Kidney epithelial cell (primary cell): ENCODE measurements around the gene APC2. TPM values are rescaled to one million over a fixed set of nuclear protein-coding genes. Genes with fewer than 3 reads are reported as not detected.
A peak's percentile ranks its signal among the peaks of the same experiment; 100 is the strongest.

ENCODE experiments used
- DNase-seq: peaks from one replicate; pipeline ENCODE4 v3.0.0-alpha.2; 2010; ENCODE audit warnings: low read depth
- H3K27me3 ChIP-seq: 2 replicates; pipeline ENCODE4 v1.6.0; 2011; ENCODE audit warnings: low read length; ENCODE audit not compliant: control insufficient read depth, insufficient read depth
- H3K36me3 ChIP-seq: 2 replicates; pipeline ENCODE4 v1.5.1; 2011; ENCODE audit warnings: low read length; ENCODE audit not compliant: control insufficient read depth, insufficient read depth
- H3K4me3 ChIP-seq: 2 replicates; pipeline ENCODE4 v1.5.1; 2011; ENCODE audit warnings: low read depth, mild to moderate bottlenecking, control low read depth, low read length
- CTCF ChIP-seq: IDR thresholded peaks from 2 replicates; pipeline ENCODE4 v1.5.1; 2011; ENCODE audit warnings: mild to moderate bottlenecking, moderate library complexity, low read length, control low read depth, inconsistent platforms; ENCODE audit not compliant: insufficient read depth, poor library complexity, severe bottlenecking
- total RNA-seq: library from RNA; depleted of rRNA; stranded (reverse); fragments of >200 nt; gene quantifications from 2 replicates; pipeline ENCODE4 v1.2.3, GENCODE V29; 2015

APC2 gene
- total RNA-seq, 1 donor from 2014 or later, result not detected

GRCh38 chr19:1469255-1470054, 19.5 kb downstream of the APC2 start:
- no peak for TF ChIP-seq CTCF
- Histone ChIP-seq H3K27me3 (peaks cover 82% of the 10 kb centered on the region), H3K4me3 (no peak overlapping the region), H3K36me3 (no peaks in the 10 kb centered on the region)
- DNase-seq, result no peak

GRCh38 chr19:1470055-1470304, 20.1 kb downstream of the APC2 start:
- TF ChIP-seq CTCF, result no peak
- H3K27me3 ChIP-seq, result peaks cover 81% of the 10 kb centered on the region
- no peak for DNase-seq
- H3K36me3 ChIP-seq, result no peaks in the 10 kb centered on the region
- H3K4me3 ChIP-seq, result no peak overlapping the region

GRCh38 chr19:1470305-1471009, 20.5 kb downstream of the APC2 start:
- Histone ChIP-seq H3K4me3 (peak overlapping the region; percentile 4), H3K36me3 (no peaks in the 10 kb centered on the region), H3K27me3 (peaks cover 77% of the 10 kb centered on the region)
- no peak for DNase-seq
- TF ChIP-seq CTCF, result no peak

- DNase-seq, result no peak
- no peaks in the 10 kb centered on the region for H3K36me3 ChIP-seq
- no peak overlapping the region for H3K4me3 ChIP-seq
- TF ChIP-seq CTCF, result no peak
- peaks cover 71% of the 10 kb centered on the region for H3K27me3 ChIP-seq
Measured at GRCh38 chr19:1471010-1471514, 21.1 kb downstream of the APC2 start.

- DNase-seq, result no peak
- peaks cover 65% of the 10 kb centered on the region for H3K27me3 ChIP-seq
- TF ChIP-seq CTCF, result no peak
- H3K36me3 ChIP-seq, result no peaks in the 10 kb centered on the region
- H3K4me3 ChIP-seq, result no peak overlapping the region
Measured at GRCh38 chr19:1471515-1472160, 21.7 kb downstream of the APC2 start.
